Measurements from ENCODE around the gene MSMP. TPM values are rescaled to one million over a fixed set of nuclear protein-coding genes. Genes with fewer than 3 reads are reported as not detected.

Gene MSMP
- total and polyA plus RNA-seq, 2 donors (not counting 1 experiment from before 2014, with no cell fraction given), result 2.3 to 3.9 TPM

DNA sequence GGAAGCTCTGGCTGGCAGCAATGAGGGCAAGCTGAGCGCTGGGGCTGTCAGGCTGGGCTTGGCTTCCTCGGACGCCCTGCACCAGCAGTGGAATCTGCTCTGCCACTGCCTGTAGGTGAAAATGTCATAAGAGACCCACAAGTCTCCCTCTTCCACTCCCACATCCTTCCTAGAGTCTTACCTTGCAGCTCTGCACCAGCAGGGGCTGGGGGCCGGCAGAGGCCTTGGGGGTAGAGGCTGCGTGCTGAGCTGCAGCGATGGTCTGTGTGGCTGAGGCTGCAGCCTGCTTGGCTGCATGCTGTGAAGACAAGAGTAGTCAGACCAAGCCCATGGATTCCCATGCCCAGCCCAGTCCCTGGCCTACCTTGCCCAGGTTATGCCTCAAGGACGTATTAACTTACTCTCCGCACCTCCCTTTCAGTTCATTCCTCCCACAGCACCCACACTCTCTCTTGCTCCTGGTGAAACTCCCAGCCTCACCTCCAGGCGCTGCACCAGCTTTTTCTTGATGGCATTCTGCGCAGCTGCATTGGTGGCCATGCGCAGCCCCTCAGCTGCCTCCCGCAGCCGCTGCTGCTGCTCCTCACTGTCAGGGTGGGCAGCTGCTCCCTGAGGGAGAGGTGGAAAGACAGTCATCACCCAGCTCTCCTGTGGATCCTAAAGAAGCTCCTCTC lies 39.4 kb downstream of the MSMP start:
- intact Hi-C loops (cut with micrococcal nuclease), result no loop called here
- Histone ChIP-seq H3K4me3 (ENCODE audit: control extremely low read depth in 1 of 5, extremely low read depth in 1 of 5, insufficient read depth in 1 of 5, low read depth in 2 of 5, low read length in 4 of 5) (no peak overlapping the region), H3K36me3 (replicated peaks in 1 of 2; ENCODE audit: control extremely low read depth in 1 of 2, control insufficient read depth in 1 of 2, extremely low read depth in 1 of 2, insufficient read depth in 2 of 2, low read length in 1 of 2) (peaks cover 8 to 92% of the 10 kb centered on the region in 2 experiments), H4K20me1 (ENCODE audit: control insufficient read depth, insufficient read depth, low read length, poor library complexity, severe bottlenecking) (peaks cover 35% of the 10 kb centered on the region), H2AFZ (ENCODE audit: insufficient read depth, low read depth, low read length, poor library complexity, severe bottlenecking) (no peak overlapping the region), H3K9me3 (ENCODE audit: control extremely low read depth in 1 of 3, control insufficient read depth in 2 of 3, insufficient read depth in 1 of 3, low read length in 2 of 3) (no peaks in the 10 kb centered on the region), H3K27ac (ENCODE audit: low read length in 2 of 2) (no peak overlapping the region), H3K27me3 (replicated peaks in 1 of 4; ENCODE audit: control extremely low read depth in 1 of 4, control insufficient read depth in 3 of 4, insufficient read depth in 4 of 4, low read length in 3 of 4) (no peaks in the 10 kb centered on the region), H3K4me1 (ENCODE audit: control insufficient read depth in 2 of 2, insufficient read depth in 2 of 2, low read length in 2 of 2) (peaks cover 14 to 20% of the 10 kb centered on the region in 2 donors), H3K9ac (ENCODE audit: low read length) (no peak overlapping the region), H3K79me2 (ENCODE audit: control insufficient read depth, insufficient read depth, low read length) (peaks cover 41% of the 10 kb centered on the region), H3K4me2 (replicated peaks; ENCODE audit: low read depth, low read length, poor library complexity, severe bottlenecking) (no peak overlapping the region)
- Mint-ChIP-seq H3K27ac (no peak overlapping the region), H3K4me3 (no peak overlapping the region), H3K4me1 (peaks cover 21% of the 10 kb centered on the region), H3K27me3 (no peaks in the 10 kb centered on the region), H3K9me3 (ENCODE audit: insufficient read depth) (no peaks in the 10 kb centered on the region)
- no peak for TF ChIP-seq CTCF (IDR thresholded peaks at IDR 0.05)
- no peak for TF ChIP-seq EZH2 (IDR thresholded peaks at IDR 0.05; ENCODE audit: borderline replicate concordance, insufficient read depth, low read depth, low read length, poor library complexity, severe bottlenecking)
- WGBS (ENCODE audit: insufficient coverage), result 98% methylated on average over 12 of the region's 13 CpGs
- ChIA-PET POLR2A (interaction anchor here (0.6 to 1.2 kb wide), 2 partner anchors 13 to 54 kb away, joined by 3 read pairs; no protein-coding TSS in a partner anchor), CTCF (interaction anchor here (0.9 to 20.4 kb wide), 5 partner anchors 13 to 103 kb away, joined by 3 to 195 read pairs (median 3); partner anchors contain the start of genes CREB3, TLN1 and TPM2)
- no peak for ATAC-seq (ENCODE audit: low read depth)
- DNase-seq, result no peak

GRCh38 chr9:35714123-35714522 lies 40.0 kb downstream of the MSMP start:
- H3K36me3 ChIP-seq (replicated peaks in 1 of 2; ENCODE audit: control extremely low read depth in 1 of 2, control insufficient read depth in 1 of 2, extremely low read depth in 1 of 2, insufficient read depth in 2 of 2, low read length in 1 of 2), result peaks cover 8 to 90% of the 10 kb centered on the region in 2 experiments
- no peak overlapping the region for H3K4me3 Mint-ChIP-seq
- DNase-seq (no peak), ATAC-seq (ENCODE audit: low read depth) (no peak)
- no peak overlapping the region for H3K27ac Mint-ChIP-seq
- peaks cover 15% of the 10 kb centered on the region for H3K4me1 Mint-ChIP-seq
- ChIA-PET POLR2A (interaction anchor here (1.2 kb wide), 1 partner anchor 54 kb away, joined by 3 read pairs; no protein-coding TSS in a partner anchor), CTCF (interaction anchor here (0.9 to 20.4 kb wide), 5 partner anchors 13 to 103 kb away, joined by 3 to 195 read pairs (median 3); partner anchors contain the start of genes CREB3, TLN1 and TPM2)
- peaks cover 41% of the 10 kb centered on the region for H3K79me2 ChIP-seq (ENCODE audit: control insufficient read depth, insufficient read depth, low read length)
- no peak overlapping the region for H3K9ac ChIP-seq (ENCODE audit: low read length)
- H3K27me3 ChIP-seq (replicated peaks in 1 of 4; ENCODE audit: control extremely low read depth in 1 of 4, control insufficient read depth in 3 of 4, insufficient read depth in 4 of 4, low read length in 3 of 4), result no peaks in the 10 kb centered on the region
- no peak overlapping the region for H3K27ac ChIP-seq (ENCODE audit: low read length in 2 of 2)
- no peak for TF ChIP-seq CTCF (IDR thresholded peaks at IDR 0.05)
- TF ChIP-seq EZH2 (IDR thresholded peaks at IDR 0.05; ENCODE audit: borderline replicate concordance, insufficient read depth, low read depth, low read length, poor library complexity, severe bottlenecking), result no peak
- no peaks in the 10 kb centered on the region for H3K9me3 Mint-ChIP-seq (ENCODE audit: insufficient read depth)
- 97% methylated on average over 5 of the region's 6 CpGs for WGBS (ENCODE audit: insufficient coverage)
- H3K4me2 ChIP-seq (replicated peaks; ENCODE audit: low read depth, low read length, poor library complexity, severe bottlenecking), result no peak overlapping the region
- H3K4me1 ChIP-seq (ENCODE audit: control insufficient read depth in 2 of 2, insufficient read depth in 2 of 2, low read length in 2 of 2), result peaks cover 8 to 14% of the 10 kb centered on the region in 2 donors
- intact Hi-C loops (cut with micrococcal nuclease), result no loop called here
- H3K4me3 ChIP-seq (ENCODE audit: control extremely low read depth in 1 of 5, extremely low read depth in 1 of 5, insufficient read depth in 1 of 5, low read depth in 2 of 5, low read length in 4 of 5), result no peak overlapping the region
- peaks cover 31% of the 10 kb centered on the region for H4K20me1 ChIP-seq (ENCODE audit: control insufficient read depth, insufficient read depth, low read length, poor library complexity, severe bottlenecking)
- no peaks in the 10 kb centered on the region for H3K27me3 Mint-ChIP-seq
- H3K9me3 ChIP-seq (ENCODE audit: control extremely low read depth in 1 of 3, control insufficient read depth in 2 of 3, insufficient read depth in 1 of 3, low read length in 2 of 3), result no peaks in the 10 kb centered on the region
- H2AFZ ChIP-seq (ENCODE audit: insufficient read depth, low read depth, low read length, poor library complexity, severe bottlenecking), result no peak overlapping the region
